ENCODE results near the gene HIVEP1. TPM values are rescaled to one million over a fixed set of nuclear protein-coding genes. Genes with fewer than 3 reads are reported as not detected.

HIVEP1 gene
- total and polyA plus RNA-seq, 5 donors from 2014 or later = 3.9 to 96.4 (median 7.2) TPM

DNA sequence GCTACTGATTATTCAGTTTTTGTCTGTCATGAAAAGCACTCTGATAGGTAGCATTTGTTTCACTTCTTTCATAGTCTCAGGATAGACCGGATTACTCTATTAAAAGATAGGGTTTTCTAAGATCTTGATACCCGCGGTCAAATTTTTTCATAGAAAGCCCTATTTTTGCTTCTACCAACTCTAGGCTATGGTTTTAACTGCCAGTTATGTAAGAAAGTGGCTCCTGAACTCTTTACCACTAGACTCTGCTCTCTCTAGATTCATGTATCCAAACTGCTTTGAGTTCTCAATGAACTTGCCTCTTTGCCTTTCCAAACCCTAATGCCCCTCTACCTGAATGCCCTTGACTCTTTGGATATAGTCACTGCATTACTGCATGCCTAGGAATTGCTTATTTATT lies 70.3 kb downstream of the HIVEP1 start:
- Mint-ChIP-seq H3K27me3 (no peaks in the 10 kb centered on the region), H3K36me3 (peaks cover 13% of the 10 kb centered on the region), H3K9me3 (no peaks in the 10 kb centered on the region), H3K4me3 (no peak overlapping the region), H3K27ac (no peak overlapping the region), H3K4me1 (peaks cover 35 to 62% (median 55%) of the 10 kb centered on the region in 4 donors)
- H3K27me3 ChIP-seq (ENCODE audit: control insufficient read depth, insufficient read depth, low read length) = no peaks in the 10 kb centered on the region
- no peak overlapping the region for H3K27ac ChIP-seq (ENCODE audit: insufficient read depth, low read length, poor library complexity, severe bottlenecking)
- no peak for DNase-seq
- ATAC-seq (ENCODE audit: low read depth in 2 of 2) = no peak
- peaks cover 3% of the 10 kb centered on the region for H3K4me1 ChIP-seq (ENCODE audit: control insufficient read depth, insufficient read depth, low read length, poor library complexity, severe bottlenecking)
- H3K9me3 ChIP-seq (ENCODE audit: control insufficient read depth in 2 of 2, low read length in 2 of 2) = no peaks in the 10 kb centered on the region
- peaks cover 4% of the 10 kb centered on the region for H3K36me3 ChIP-seq (ENCODE audit: control insufficient read depth, insufficient read depth, low read length)
- no peak overlapping the region for H3K4me3 ChIP-seq (ENCODE audit: low read depth, low read length)

DNA sequence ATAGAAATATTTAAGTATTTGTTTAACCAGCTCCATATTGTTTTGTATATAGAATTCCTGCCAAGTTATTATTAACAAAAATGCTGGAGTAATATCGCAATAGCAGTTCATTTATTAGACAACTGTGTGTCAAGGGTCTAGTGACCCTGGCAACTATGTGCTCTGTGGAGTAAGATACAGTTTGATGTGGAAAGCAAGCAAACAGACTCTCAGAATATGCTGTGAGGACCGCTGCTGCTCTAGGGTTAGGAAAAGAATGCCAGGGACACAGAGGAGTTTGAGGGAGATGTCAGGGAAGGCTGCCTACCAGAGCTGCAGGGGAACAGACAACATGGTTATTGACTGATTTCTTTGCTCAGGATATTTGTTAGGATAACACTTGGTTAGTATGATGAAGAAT lies 71.2 kb downstream of the HIVEP1 start:
- Histone ChIP-seq H3K36me3 (ENCODE audit: control insufficient read depth, insufficient read depth, low read length) (peaks cover under 1% of the 10 kb centered on the region), H3K9me3 (ENCODE audit: control insufficient read depth in 2 of 2, low read length in 2 of 2) (no peaks in the 10 kb centered on the region), H3K4me3 (ENCODE audit: low read depth, low read length) (no peak overlapping the region), H3K27me3 (ENCODE audit: control insufficient read depth, insufficient read depth, low read length) (no peaks in the 10 kb centered on the region), H3K27ac (ENCODE audit: insufficient read depth, low read length, poor library complexity, severe bottlenecking) (no peak overlapping the region), H3K4me1 (ENCODE audit: control insufficient read depth, insufficient read depth, low read length, poor library complexity, severe bottlenecking) (peaks cover 3% of the 10 kb centered on the region)
- Mint-ChIP-seq H3K4me3 (no peak overlapping the region), H3K4me1 (peaks cover 35 to 54% (median 50%) of the 10 kb centered on the region in 4 donors), H3K36me3 (peaks cover 6% of the 10 kb centered on the region), H3K27me3 (no peaks in the 10 kb centered on the region), H3K27ac (peak overlapping the region in 1 of 3 donors; percentile 82), H3K9me3 (no peaks in the 10 kb centered on the region)
- DNase-seq = no peak
- ATAC-seq (ENCODE audit: low read depth in 2 of 2) = no peak

DNA sequence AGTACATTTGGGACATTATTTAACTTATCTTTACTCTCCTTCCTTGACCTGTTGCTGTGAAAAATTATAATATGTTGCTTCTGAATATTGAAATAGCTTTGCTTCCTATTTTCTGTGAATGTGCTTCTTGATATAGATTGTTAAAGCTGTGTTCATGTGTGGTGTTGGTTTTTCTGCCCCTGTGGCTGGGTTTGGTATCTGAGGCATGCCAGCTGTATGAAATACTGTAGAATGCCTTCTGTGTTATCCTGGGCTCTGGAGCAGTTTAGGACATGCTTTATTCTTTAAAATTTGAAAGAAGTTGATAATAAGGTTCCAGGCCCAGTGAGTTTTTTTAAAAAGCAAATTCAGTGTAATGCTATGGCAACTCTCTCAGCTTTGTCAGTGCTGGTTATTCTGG lies 71.7 kb downstream of the HIVEP1 start:
- Histone ChIP-seq H3K27me3 (ENCODE audit: control insufficient read depth, insufficient read depth, low read length) (no peaks in the 10 kb centered on the region), H3K9me3 (ENCODE audit: control insufficient read depth in 2 of 2, low read length in 2 of 2) (no peaks in the 10 kb centered on the region), H3K4me3 (ENCODE audit: low read depth, low read length) (no peak overlapping the region), H3K27ac (ENCODE audit: insufficient read depth, low read length, poor library complexity, severe bottlenecking) (no peak overlapping the region), H3K4me1 (ENCODE audit: control insufficient read depth, insufficient read depth, low read length, poor library complexity, severe bottlenecking) (peaks cover 3% of the 10 kb centered on the region), H3K36me3 (ENCODE audit: control insufficient read depth, insufficient read depth, low read length) (no peaks in the 10 kb centered on the region)
- Mint-ChIP-seq H3K36me3 (peaks cover 6% of the 10 kb centered on the region), H3K27ac (no peak overlapping the region), H3K27me3 (no peaks in the 10 kb centered on the region), H3K4me3 (peak overlapping the region in 1 of 4 donors; percentile 18), H3K9me3 (no peaks in the 10 kb centered on the region), H3K4me1 (peaks cover 35 to 56% (median 51%) of the 10 kb centered on the region in 4 donors)
- DNase-seq = no peak
- no peak for ATAC-seq (ENCODE audit: low read depth in 2 of 2)

DNA sequence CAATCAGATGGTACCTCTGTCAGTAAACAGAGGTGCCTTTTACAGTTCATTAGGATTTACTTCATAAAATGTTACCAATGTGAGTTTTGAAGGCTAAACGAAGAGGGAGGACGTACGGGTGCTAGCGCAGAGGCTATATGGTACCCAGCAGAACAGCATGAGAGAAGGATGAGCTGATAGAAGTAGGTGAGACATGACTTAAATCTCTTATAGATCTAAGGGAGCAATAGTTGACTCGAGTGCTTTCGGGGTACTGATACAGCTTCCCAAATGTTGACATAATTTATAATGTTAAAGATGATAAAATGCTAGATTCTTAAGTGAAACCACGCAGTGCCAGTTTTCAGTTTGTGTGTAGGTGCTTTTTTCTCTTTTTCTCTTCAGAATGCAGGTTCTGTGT lies 72.6 kb downstream of the HIVEP1 start:
- peaks cover 3% of the 10 kb centered on the region for H3K4me1 ChIP-seq (ENCODE audit: control insufficient read depth, insufficient read depth, low read length, poor library complexity, severe bottlenecking)
- H3K36me3 ChIP-seq (ENCODE audit: control insufficient read depth, insufficient read depth, low read length) = no peaks in the 10 kb centered on the region
- H3K9me3 ChIP-seq (ENCODE audit: control insufficient read depth in 2 of 2, low read length in 2 of 2) = no peaks in the 10 kb centered on the region
- peaks cover 35 to 53% (median 48%) of the 10 kb centered on the region in 4 donors for H3K4me1 Mint-ChIP-seq
- H3K9me3 Mint-ChIP-seq = no peaks in the 10 kb centered on the region
- no peaks in the 10 kb centered on the region for H3K27me3 ChIP-seq (ENCODE audit: control insufficient read depth, insufficient read depth, low read length)
- H3K4me3 Mint-ChIP-seq = peak overlapping the region in 2 of 4 donors; percentile 10 to 15
- no peaks in the 10 kb centered on the region for H3K27me3 Mint-ChIP-seq
- H3K4me3 ChIP-seq (ENCODE audit: low read depth, low read length) = peak overlapping the region; percentile 29
- no peak overlapping the region for H3K27ac ChIP-seq (ENCODE audit: insufficient read depth, low read length, poor library complexity, severe bottlenecking)
- DNase-seq (no peak), ATAC-seq (ENCODE audit: low read depth in 2 of 2) (peak in 1 of 2 donors; percentile 34)
- H3K36me3 Mint-ChIP-seq = peaks cover 6% of the 10 kb centered on the region
- H3K27ac Mint-ChIP-seq = peak overlapping the region in 2 of 3 donors; percentile 26 to 72

DNA sequence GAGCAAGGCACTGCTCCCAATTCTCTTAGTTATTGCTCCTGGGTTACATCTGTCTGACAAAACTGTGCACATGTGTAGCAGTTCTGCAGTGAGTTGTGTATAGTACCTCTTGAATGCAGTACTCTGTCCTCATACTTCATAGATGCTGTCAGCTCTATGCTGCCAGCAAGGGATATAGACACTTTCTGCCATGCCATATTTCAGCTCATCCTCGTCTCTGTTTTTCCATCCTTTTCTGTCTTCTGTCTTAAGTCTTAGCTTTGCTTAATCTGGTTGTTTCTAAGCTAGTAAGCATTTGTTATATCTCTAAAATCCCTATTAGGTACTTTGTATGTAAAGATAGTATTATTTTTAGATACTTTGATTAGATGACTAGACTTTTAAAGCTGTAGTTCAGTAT lies 76.4 kb downstream of the HIVEP1 start:
- Mint-ChIP-seq H3K4me1 (peaks cover 19 to 36% (median 29%) of the 10 kb centered on the region in 4 donors), H3K27me3 (no peaks in the 10 kb centered on the region), H3K9me3 (no peaks in the 10 kb centered on the region), H3K36me3 (peaks cover 22% of the 10 kb centered on the region), H3K4me3 (no peak overlapping the region), H3K27ac (no peak overlapping the region)
- peaks cover 10% of the 10 kb centered on the region for H3K36me3 ChIP-seq (ENCODE audit: control insufficient read depth, insufficient read depth, low read length)
- peaks cover 3% of the 10 kb centered on the region for H3K4me1 ChIP-seq (ENCODE audit: control insufficient read depth, insufficient read depth, low read length, poor library complexity, severe bottlenecking)
- ATAC-seq (ENCODE audit: low read depth in 2 of 2) (no peak), DNase-seq (no peak)
- H3K27ac ChIP-seq (ENCODE audit: insufficient read depth, low read length, poor library complexity, severe bottlenecking) = peak overlapping the region; percentile 8
- H3K9me3 ChIP-seq (ENCODE audit: control insufficient read depth in 2 of 2, low read length in 2 of 2) = no peaks in the 10 kb centered on the region
- no peak overlapping the region for H3K4me3 ChIP-seq (ENCODE audit: low read depth, low read length)
- no peaks in the 10 kb centered on the region for H3K27me3 ChIP-seq (ENCODE audit: control insufficient read depth, insufficient read depth, low read length)

- Mint-ChIP-seq H3K9me3 (no peaks in the 10 kb centered on the region), H3K4me3 (peak overlapping the region in 1 of 4 donors; percentile 10), H3K27ac (peak overlapping the region in 1 of 3 donors; percentile 71), H3K36me3 (peaks cover 29% of the 10 kb centered on the region), H3K4me1 (peaks cover 16 to 30% (median 25%) of the 10 kb centered on the region in 4 donors), H3K27me3 (no peaks in the 10 kb centered on the region)
- Histone ChIP-seq H3K4me3 (ENCODE audit: low read depth, low read length) (no peak overlapping the region), H3K36me3 (ENCODE audit: control insufficient read depth, insufficient read depth, low read length) (peaks cover 12% of the 10 kb centered on the region), H3K27ac (ENCODE audit: insufficient read depth, low read length, poor library complexity, severe bottlenecking) (no peak overlapping the region), H3K4me1 (ENCODE audit: control insufficient read depth, insufficient read depth, low read length, poor library complexity, severe bottlenecking) (no peaks in the 10 kb centered on the region), H3K9me3 (ENCODE audit: control insufficient read depth in 2 of 2, low read length in 2 of 2) (no peaks in the 10 kb centered on the region), H3K27me3 (ENCODE audit: control insufficient read depth, insufficient read depth, low read length) (no peaks in the 10 kb centered on the region)
- no peak for ATAC-seq (ENCODE audit: low read depth in 2 of 2)
- no peak for DNase-seq
These were observed 78.6 kb downstream of the HIVEP1 start for GRCh38 chr6:12090714-12091113.

DNA sequence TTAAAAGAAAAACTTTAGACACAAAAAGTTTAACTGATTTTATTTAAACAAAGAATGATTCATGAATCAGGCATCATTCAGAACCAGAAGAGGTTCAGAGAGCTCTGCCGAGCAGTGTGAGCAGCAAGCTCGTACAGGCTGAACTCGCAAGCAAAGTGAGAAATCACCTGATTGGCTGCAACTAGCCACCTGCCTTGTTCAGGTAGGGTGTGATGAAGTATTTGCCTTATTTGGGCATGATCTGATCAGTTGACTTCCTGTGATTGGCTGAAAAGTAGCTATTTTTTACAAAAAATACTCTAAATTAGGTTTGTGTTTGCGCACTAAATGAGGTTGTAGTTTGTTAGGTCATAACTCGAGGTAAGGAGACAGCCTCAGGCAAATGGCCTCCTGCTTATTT lies 80.7 kb downstream of the HIVEP1 start:
- H3K4me3 ChIP-seq (ENCODE audit: low read depth, low read length) = no peak overlapping the region
- H3K27ac ChIP-seq (ENCODE audit: insufficient read depth, low read length, poor library complexity, severe bottlenecking) = no peak overlapping the region
- Mint-ChIP-seq H3K36me3 (peaks cover 29% of the 10 kb centered on the region), H3K9me3 (no peaks in the 10 kb centered on the region), H3K4me3 (no peak overlapping the region), H3K4me1 (peaks cover 10 to 29% (median 23%) of the 10 kb centered on the region in 4 donors), H3K27ac (no peak overlapping the region), H3K27me3 (no peaks in the 10 kb centered on the region)
- H3K4me1 ChIP-seq (ENCODE audit: control insufficient read depth, insufficient read depth, low read length, poor library complexity, severe bottlenecking) = no peaks in the 10 kb centered on the region
- peaks cover 12% of the 10 kb centered on the region for H3K36me3 ChIP-seq (ENCODE audit: control insufficient read depth, insufficient read depth, low read length)
- ATAC-seq (ENCODE audit: low read depth in 2 of 2) = no peak
- peak in 1 of 3 donors; percentile 12 for DNase-seq
- no peaks in the 10 kb centered on the region for H3K9me3 ChIP-seq (ENCODE audit: control insufficient read depth in 2 of 2, low read length in 2 of 2)
- H3K27me3 ChIP-seq (ENCODE audit: control insufficient read depth, insufficient read depth, low read length) = no peaks in the 10 kb centered on the region

DNA sequence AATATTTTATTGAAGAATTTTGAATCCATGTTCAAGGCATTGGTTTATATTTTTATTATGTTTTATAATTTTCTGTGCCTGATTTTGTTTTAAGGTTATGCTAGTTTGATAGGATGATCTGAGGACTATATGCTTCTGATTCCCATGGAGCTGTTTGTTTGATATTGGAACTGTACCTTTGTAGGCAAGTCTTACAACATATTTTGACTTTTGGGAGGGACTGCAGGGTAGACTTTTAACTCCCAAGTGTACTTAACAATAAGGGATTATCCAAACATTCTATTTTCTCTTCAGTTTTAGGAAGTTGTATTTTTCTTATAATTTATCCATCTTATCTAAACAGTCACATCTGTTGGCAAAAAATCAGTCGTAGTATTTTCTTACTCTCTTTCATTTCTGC lies 82.6 kb downstream of the HIVEP1 start:
- H3K4me3 ChIP-seq (ENCODE audit: low read depth, low read length) = no peak overlapping the region
- Mint-ChIP-seq H3K36me3 (peaks cover 33% of the 10 kb centered on the region), H3K4me1 (peaks cover 15 to 33% (median 29%) of the 10 kb centered on the region in 4 donors), H3K9me3 (no peaks in the 10 kb centered on the region), H3K27ac (peak overlapping the region in 1 of 3 donors; percentile 86), H3K4me3 (peak overlapping the region in 2 of 4 donors; percentile 18 to 38), H3K27me3 (no peaks in the 10 kb centered on the region)
- H3K4me1 ChIP-seq (ENCODE audit: control insufficient read depth, insufficient read depth, low read length, poor library complexity, severe bottlenecking) = no peaks in the 10 kb centered on the region
- H3K36me3 ChIP-seq (ENCODE audit: control insufficient read depth, insufficient read depth, low read length) = peaks cover 12% of the 10 kb centered on the region
- H3K27me3 ChIP-seq (ENCODE audit: control insufficient read depth, insufficient read depth, low read length) = no peaks in the 10 kb centered on the region
- no peak overlapping the region for H3K27ac ChIP-seq (ENCODE audit: insufficient read depth, low read length, poor library complexity, severe bottlenecking)
- no peaks in the 10 kb centered on the region for H3K9me3 ChIP-seq (ENCODE audit: control insufficient read depth in 2 of 2, low read length in 2 of 2)
- ATAC-seq (ENCODE audit: low read depth in 2 of 2) (no peak), DNase-seq (no peak)

Data from CD4-positive, CD25-positive, alpha-beta regulatory T cell (primary cell).